GM19035 (cell line): ENCODE measurements around the gene TMEM86A.

Experiments used
- ATAC-seq: cut with Tn5 transposase; IDR thresholded peaks from one replicate; pipeline ENCODE4 v1.9.1; 2021; ENCODE audit not compliant: unreplicated experiment

Gene TMEM86A

DNA sequence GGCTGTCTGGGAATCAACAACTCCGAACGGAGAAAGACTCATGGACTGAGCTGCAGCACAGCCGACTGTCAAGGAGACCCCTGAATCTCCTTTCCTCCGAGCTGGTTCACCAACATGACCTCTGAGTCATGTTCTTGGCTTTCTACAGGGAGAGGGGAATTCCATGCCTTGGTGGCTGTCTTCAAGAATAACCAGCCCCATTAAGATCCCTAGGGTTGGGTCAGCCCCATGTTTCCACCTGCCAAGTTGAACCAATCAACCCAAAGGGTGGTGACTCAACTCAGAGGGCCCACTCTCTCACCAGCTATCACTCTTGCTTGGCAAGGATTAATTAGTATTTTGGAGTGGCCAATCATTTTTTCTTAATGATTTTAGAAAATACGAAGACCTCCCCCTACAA is 55.7 kb downstream of the TMEM86A start:
- ATAC-seq, result no peak
